ENCODE measurements around the gene TWIST1.

Gene TWIST1

DNA sequence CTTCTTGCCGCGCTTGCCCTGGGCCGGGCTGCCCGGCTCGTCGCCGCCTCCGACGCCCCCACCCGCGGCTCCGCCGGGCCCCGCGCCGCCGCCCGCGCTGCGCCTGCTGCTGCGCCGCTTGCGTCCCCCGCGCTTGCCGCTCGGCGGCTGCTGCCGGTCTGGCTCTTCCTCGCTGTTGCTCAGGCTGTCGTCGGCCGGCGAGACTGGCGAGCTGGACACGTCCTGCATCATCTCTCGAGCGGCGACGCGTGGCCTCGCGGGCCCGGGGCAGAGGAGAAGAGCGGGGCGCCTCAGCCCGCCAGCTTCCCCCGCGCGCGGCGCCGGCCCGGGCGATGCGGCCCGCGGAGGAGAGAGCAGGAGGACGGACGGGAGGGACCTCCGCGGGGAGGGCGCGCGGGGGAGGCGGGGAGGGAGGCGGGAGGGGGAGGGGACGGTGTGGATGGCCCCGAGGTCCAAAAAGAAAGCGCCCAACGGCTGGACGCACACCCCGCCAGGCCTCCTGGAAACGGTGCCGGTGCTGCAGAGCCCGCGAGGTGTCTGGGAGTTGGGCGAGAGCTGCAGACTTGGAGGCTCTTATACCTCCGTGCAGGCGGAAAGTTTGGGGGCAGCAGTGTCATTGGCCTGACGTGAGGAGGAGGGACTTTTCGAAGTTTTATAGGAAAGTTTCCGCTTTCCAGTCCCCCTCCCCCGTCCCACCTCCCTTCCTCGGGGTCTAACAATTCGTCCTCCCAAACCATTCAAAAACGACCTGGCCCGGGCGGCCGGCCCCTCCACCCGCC lies at the start of gene TWIST1:
TSS of gene TWIST1 (minus strand) at position 546 of the 779 bp plus-strand sequence. CDS start at position 231, 315 bp downstream.
- peak; percentile 91 for DNase-seq (ENCODE audit: low read depth)

DNA sequence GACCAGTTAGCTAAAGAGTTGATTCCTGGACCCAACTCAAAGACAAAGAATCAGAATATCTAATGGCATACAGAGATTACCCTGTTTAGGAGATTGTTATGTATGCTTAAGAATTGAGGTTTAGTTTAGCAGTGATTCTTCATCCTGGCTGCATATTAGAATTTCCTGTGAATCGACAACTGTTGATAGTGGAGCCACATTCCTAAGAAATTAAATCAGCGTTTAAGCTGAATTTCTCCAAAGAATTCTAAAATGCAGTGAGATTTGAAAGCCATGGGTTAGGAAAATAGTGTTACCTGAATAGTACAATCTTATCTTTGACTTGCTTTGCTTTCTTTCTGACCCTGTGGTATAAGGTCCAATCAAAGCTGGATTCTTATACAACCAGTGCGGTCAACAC lies 44.2 kb upstream of the TWIST1 start:
- no peak for DNase-seq (ENCODE audit: low read depth)

DNA sequence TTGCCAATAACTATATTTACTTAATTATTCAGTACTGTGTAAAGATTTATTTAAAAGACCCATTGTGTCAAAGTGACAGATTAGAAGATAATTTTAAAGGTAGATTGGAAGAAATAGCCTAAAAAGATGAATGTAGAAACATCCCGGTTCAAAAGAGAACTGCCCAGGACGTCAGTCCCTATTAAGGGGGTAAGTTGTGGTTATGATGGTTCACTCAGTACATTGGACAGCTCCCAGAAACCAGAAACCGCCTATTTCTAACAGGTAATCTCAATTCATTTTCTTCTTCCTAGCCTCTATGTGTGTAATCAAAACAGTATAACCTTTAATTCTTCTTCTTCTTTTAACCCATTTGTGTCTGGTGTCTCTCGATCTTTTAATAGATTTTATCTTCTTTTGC lies 29.3 kb upstream of the TWIST1 start:
- DNase-seq (ENCODE audit: low read depth) = peak; percentile 61

DNA sequence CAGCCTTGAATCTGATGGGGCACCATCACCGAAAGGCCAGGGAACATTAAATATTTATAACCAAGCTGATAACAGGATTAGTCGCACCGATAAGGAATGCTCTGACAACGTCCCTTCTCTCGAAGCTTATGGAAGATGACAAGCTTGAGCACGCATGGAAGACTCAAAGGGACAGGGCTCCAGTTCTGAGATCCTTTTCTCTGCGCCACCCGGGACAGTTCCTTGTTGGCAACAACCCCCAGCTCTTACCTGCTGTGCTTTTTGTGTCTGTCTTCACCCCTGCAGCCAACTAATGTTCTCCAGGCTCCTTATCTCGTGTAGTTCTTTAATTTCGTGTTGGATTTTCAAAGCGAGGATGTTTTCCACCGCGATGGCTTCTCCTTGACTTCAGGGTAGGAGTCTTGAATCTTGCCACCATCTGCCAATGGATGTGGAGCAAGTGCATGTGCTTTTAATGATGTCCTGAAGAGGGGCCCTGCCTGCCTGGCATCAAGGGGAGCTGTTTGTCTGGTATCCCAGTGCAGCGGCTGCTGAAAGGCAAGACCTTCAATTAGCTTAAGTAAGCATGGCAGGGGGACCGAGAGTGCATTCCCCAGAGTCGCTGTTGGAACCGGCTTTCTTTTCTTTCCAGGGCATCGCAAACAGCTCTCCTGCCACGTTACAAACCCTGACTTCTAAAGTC lies 28.1 kb upstream of the TWIST1 start:
- DNase-seq (ENCODE audit: low read depth) = no peak

DNA sequence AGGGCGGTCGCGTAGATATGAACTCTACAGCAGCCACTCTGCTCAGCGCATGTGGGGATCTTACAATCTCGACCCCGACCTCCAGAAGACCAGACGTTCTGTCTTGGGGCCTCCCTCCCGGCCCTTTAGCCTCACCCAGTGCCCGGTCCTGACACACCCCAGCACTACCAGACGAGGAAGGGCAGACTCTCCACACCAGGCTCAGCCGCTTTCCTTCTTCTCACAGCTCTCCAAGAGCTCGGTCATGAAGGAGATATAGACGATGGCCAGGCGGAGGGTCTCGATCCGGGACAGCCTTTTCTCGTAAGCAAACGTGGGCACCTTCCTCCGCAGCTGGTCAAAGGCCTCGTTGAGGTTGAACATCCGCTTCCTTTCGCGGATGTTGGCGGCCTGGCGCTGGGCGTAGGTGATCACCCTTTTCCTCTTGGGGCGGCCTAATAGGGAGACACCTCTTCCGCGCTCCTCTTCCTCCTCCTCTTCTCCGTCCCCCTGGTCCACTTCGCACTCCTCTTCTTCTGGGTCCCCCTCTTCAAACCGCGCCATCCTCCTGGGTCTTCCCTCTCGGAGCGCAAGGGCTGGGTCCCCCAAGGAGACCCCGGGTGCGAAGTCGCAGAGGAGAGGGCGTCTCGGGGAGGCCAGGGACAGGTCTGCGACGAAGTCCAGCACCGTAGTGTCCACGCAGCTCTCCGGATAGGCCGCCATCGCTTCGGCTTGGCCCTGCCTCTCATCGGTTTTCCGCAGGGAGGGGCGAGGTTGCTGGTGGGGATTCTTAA lies 27.4 kb upstream of the TWIST1 start, which contains the start of gene FERD3L:
TSS of gene FERD3L (minus strand) at position 761 of the 773 bp plus-strand sequence. CDS start at position 702, 59 bp downstream.
- DNase-seq (ENCODE audit: low read depth) = peak; percentile 9

DNA sequence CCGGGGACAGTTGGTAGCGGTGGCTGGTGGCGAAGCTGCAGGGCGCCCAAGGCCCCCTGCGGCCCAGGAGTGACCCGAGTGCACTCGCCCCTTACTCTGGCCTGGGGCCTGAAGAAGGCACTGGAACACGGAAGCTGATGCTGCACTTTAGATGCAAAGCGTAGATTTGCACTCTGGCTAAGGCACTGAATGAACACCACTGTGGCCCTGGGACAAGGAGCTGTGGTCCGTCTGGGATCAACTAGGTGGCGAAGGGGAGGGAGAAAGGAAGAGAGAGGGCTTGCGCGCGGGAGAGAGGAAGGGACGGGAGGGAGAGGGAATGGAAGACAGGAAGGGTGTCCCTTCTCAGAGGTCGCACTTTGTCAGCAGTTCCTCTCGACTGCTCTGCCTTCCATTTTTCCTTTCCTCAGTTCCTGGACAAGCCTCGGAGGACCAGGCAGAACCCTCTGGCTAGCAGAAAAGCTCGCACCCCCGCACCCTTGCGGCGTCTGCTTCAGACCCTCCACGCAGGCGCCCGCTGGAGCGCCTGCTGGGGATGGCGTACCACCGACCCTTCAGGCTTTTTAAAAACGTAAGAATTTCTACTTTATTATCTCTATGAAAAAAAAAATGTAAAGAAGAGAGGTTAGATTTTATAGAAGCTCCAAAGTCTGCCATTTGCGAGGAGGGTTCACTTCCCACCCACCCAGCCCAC lies 26.6 kb upstream of the TWIST1 start:
- DNase-seq (ENCODE audit: low read depth) = no peak

DNA sequence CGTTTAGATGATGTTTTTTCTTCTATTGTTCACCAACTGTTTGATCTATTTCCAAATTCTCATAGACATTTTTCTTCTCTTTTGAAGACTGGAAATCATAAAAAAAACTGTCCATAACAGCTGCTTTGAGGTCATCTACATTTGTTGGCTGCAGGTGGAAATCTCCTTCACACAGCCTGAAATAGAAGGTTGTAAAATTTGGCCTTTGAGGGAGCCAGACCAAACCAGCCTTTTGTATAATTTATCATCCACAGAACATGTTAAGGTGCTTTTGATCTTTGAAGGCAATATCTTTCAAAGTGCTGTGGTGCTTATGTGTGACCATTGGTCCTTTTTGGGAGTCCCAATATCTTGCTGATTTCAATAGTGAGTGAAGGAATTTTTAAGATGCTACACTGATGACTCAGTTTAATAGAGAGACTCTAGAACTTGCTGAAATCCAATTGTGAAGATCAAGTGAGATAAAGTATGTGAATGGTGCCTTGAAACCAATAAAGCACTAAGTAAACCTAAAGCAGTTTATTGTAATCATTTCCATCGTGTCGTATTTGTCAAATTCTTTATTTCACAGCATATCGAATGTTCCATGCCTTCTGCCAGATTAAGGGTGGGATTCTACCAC lies 22.4 kb upstream of the TWIST1 start:
- no peak for DNase-seq (ENCODE audit: low read depth)

DNA sequence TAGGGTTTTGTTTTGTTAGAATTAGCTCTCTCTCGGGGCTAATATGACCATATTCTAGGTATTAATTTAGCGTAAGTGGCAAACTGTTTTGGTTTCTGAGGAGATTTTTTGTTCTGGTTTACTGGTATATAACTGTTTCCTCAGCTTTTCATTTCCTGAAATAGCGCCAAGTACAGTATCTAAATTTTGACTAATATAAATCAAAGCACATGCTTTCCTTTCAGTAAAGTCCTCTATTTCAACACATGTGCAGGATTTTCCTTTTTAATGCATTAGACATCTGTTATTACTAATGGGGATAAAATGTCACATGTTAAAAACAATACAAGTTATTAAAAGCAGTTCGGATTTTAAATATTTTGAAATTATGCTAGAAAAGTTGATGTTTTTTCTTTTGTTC lies 16.4 kb upstream of the TWIST1 start:
- DNase-seq (ENCODE audit: low read depth) = peak; percentile 77

DNA sequence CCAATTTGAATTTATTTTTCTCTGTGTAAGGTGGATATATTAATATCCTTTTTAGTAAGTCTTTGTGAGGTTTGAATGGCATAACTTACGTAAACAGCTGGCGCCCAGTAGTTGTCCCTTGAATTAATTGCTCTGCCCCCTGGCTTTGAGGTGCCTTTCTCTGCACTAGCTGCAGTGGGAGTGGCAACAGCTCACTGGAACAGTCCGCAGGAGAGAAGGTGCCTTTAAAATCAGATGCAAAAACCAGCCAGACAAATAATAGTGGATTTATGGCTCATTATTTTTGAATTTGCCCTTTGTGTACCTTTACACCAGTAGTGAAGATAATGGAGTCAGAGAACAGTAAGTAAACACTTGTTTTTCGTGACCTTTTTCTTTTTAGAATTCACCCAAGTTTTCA lies 16.0 kb upstream of the TWIST1 start:
- no peak for DNase-seq (ENCODE audit: low read depth)

DNA sequence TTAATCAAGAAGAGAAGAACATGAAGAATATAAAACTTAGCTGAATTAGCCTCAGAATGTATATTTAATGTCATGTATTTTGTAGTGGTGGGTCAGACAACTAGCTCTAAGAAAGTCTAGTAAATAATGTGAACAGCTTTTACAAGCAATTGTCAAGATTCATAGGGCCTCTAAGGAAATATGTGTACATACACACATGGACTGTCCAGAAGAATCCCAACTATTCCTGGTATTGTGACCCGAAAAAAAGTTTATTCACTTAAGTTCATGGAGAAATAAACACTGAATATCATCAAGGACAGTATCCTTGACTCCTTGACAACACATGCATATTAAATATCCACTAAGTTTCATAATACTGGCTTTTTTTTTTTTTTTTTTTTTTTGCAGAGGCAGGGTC lies 11.4 kb upstream of the TWIST1 start:
- DNase-seq (ENCODE audit: low read depth) = no peak

DNA sequence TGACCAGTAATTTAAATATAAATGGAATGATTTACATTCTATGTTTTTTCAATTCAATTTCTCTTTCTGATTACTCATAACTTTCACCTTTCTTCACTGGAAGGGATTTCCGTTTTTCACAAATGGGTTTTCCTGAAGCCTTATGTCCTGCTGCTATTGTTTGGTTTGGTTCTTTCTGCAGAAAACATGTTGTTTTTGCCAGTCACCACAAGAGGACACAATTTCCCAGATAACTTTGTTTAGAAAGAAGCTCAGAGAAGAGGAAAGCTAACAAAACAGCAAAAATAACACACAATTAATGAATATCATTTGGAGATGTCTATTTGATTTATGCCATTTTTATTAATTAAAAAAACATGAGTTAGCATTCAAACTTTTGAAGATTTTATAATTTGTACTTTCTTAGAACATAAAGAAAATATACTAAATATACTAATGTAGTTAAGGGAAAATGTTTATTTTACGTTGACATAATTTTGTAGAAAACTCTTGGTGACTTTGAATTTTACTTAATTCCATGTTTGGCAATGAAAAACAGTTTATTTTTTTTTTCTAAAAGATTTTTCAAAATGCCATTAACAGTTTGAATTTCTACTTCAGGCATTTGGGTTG lies 4.6 kb upstream of the TWIST1 start:
- peak; percentile 73 for DNase-seq (ENCODE audit: low read depth)

DNA sequence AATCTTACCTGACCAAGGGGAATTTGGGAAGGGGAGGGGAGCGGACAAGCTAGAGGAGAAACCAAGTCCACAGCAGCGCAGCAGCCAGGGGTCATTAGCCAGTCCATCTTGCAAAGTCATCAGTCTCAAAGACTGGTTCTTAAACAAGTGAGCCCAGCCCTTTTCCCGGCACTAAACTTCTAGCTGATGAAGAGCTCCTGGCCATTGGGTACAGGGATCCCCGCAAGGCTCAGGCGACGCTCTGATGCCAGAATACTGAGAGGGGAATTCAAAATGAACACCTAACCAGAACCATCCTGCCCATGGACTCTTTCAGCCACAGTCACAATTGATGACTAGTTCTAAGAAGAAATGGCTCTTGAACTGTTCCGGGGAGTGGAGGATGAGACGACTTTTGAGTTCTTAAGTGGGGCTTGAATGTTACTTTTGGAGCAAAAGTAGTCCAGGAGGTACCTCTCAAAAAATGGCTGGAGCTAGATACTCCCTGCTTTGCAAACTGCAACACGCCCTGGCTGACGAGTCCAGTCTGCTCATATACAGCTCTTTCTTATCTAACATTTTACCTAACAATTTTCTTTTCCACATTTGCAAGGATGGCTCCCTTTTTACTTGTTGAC lies 2.5 kb upstream of the TWIST1 start:
- DNase-seq (ENCODE audit: low read depth) = no peak

DNA sequence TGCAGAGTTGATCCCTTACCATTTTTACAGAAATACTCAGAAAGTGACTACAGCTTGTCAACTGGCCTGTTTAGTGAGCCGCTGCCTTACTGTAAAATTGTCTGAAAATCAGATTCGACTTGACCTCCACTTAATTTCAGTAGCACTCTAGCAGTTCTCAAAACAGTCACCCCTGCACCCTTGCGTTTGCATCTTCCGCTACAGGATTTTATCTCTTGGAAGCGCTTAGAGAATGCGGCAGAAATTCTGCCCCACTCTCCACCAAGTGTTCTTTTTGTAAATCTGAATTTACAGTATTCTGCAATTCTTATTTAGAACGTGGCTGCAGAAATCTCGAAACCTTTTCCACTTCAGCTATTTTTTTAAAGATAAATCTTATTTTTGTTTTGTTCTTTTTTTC lies 1.9 kb upstream of the TWIST1 start:
- no peak for DNase-seq (ENCODE audit: low read depth)

DNA sequence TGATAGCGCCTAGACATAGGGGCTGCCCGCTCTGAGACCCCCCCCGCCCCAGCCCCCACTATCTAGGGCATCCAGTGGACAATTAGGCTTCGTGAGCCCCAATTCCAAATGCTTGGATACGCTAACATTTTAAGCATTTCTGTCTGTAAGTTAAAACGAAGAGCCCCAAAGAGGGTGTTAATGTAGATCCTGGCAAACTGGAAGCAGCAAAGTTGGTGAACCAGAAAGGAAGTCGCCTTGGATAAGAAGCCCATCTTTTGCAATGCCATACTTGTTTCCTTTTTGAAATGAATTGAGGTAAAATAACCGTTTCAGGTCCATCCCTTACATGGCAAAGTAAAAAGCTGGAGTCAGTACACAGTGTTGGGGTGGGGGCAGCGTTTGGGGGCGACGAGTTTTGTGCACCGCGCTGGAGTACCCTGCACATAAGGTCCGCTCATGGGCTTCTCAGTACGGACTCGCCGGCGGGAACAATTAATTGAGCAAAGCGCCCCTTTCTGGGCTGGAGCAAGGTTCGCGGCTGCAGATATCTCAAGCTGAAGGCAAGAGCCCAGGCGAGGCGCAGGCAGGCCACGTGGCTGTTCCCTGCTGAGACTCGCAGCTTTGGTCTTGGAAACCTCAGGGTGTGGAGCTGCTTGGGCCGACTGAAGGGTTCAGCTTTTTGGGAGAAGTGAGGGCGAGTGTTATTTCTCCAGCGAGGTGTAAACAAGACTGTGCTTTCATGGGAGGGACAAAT lies 1.4 kb upstream of the TWIST1 start:
- no peak for DNase-seq (ENCODE audit: low read depth)

DNA sequence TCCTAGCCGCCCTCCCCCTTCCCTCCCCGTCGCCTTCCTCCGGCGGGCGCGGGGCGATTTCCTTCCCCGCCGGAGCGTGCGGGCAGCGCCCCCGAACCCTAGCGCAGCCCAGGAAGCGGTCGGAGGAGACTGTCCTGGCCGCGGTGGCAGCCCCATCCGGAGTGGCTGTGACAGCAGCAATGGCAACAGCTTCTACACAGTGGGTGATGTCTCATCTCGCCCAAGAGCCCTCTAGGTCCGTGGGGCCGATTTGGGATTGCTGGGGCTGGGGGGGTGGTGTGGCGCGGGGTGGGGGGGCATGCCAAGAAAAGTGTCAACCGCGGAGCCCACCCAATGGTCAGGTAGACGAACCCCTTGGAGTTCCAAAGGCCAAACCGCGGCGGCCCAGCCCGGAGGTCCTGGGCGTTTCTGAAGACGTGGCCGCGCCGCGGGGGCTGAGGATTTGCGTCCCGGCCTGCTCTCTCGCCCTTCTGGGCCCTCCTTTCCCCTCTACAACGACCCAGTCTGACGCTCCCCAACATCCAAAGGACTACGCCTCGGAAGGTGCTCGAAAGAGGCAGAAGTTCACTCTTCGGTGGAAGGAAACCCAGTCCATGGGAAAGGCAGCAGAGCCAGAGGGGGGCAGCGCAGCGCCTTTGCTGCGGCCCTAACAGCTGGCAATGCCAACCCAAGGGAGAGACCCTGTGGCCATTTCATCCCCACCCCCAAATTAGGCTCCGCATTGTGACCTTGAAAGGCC lies 603 bp upstream of the TWIST1 start:
- DNase-seq (ENCODE audit: low read depth) = peak; percentile 50

DNA sequence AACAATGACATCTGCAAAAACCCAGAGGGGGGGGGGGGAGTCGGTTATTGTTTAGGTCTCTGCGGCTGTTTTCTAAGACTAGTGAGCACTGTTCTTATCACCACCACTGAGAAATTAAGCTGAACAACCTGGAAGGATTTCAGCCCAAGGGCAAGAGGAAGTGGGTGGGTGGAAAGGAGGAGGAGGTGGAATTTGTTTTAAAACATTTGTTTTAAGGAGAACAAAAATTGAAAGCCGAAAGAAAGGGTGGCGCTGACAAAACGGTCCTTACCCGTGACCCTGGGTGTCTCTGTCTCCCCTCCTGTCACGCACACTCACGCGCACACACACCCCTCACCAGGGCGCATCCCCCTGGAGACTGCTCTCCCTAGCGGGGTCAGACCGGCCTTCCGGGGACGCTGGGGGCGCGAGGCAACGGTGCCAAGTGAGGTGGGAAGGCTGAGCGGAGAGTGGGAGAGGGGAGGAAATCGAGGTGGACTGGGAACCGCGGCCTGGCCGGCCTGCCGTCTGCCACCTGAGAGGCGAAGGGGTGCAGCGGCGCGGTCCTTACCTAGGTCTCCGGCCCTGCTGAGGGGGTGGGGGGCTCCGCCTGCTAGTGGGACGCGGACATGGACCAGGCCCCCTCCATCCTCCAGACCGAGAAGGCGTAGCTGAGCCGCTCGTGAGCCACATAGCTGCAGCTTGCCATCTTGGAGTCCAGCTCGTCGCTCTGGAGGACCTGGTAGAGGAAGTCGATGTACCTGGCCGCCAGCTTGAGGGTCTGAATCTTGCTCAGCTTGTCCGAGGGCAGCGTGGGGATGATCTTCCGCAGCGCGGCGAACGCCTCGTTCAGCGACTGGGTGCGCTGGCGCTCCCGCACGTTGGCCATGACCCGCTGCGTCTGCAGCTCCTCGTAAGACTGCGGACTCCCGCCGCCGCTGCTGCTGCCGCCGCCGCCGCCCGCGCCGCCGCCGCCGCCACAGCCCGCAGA lies 1.0 kb downstream of the TWIST1 start:
- peak; percentile 58 for DNase-seq (ENCODE audit: low read depth)

DNA sequence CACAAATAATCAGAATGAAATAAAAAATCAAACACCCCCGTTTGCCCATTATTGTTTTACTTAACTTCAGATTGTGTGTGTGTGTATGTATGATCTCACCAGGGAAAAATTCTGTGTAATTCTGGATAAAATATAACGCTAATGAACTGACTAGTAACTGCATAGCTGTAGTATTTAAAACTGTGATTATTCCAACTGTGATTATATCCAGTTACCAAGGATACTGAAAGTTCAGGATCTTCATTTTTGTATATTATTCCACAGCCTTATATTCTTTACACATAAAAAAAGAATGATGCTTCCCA lies 2.9 kb downstream of the TWIST1 start:
- peak; percentile 61 for DNase-seq (ENCODE audit: low read depth)

DNA sequence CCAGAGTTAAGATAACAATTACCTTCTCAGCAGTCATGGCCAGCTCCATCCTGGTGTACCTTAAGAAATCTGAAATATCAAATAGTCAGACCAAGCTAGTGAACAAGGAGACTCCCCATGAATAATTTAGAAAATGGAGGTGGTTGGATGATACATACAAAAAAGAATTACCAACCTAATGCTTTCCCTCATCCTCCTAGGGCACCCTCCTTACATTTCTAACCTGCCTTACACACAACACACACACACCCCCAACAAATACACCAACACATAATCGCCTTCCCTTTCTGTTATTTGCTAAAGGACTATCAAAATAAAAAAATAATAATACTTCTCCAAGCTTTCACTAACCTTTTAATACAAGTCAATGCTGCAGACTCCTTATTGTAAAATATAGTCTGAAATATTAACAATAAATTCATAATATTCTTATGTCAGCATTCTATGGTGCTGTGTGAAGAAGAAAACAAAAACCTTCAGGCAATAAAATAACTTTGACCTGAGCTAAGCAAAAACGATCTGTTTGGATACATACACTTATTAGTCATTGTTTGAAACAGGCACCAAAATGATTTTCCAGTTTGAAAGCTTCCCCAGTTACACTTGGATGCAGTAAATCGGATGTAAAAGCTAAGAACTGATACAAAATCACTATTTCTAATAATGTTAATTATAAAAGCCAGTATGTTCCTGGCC lies 3.4 kb downstream of the TWIST1 start:
- peak; percentile 45 for DNase-seq (ENCODE audit: low read depth)

Measured in amniotic epithelial cell (primary cell).